OCI-LY3 (cell line): ENCODE results near the gene A3GALT2.

Experiments
- H2AFZ ChIP-seq: fragments of 200-600, 300-600 bp; shearing (Covaris generic); 2 replicates; pipeline ENCODE4 v1.6.0; 2014; ENCODE audit warnings: antibody characterized with exemption, low read depth, low read length
- H3K27ac ChIP-seq: fragments of 200-600, 300-600 bp; sonication (generic); 2 replicates; pipeline ENCODE4 v1.5.1; 2014; ENCODE audit warnings: mild to moderate bottlenecking, low read length, moderate library complexity, mixed read lengths
- H3K27me3 ChIP-seq: fragments of 200-600, 300-600 bp; sonication (generic); 2 replicates; pipeline ENCODE4 v1.6.1; 2014; ENCODE audit warnings: low read depth, low read length, mixed read lengths
- H3K36me3 ChIP-seq: fragments of 200-600, 300-600 bp; sonication (generic); replicated peaks from 2 replicates; pipeline ENCODE3; 2014; ENCODE audit warnings: low read depth, low read length, mixed read lengths
- H3K4me1 ChIP-seq: fragments of 300-600, 200-600 bp; sonication (generic); 2 replicates; pipeline ENCODE4 v1.6.1; 2014; ENCODE audit warnings: low read length, mixed read lengths
- H3K4me2 ChIP-seq: fragments of 200-600, 300-600 bp; sonication (generic); 2 replicates; pipeline ENCODE4 v1.6.1; 2014; ENCODE audit warnings: low read length, mixed read lengths
- H3K4me3 ChIP-seq: fragments of 300-600, 200-600 bp; sonication (generic); 2 replicates; pipeline ENCODE4 v1.5.1; 2014; ENCODE audit warnings: antibody characterized with exemption, mild to moderate bottlenecking, low read length, moderate library complexity
- H3K79me2 ChIP-seq: fragments of 300-600, 200-600 bp; shearing (Covaris generic); 2 replicates; pipeline ENCODE4 v1.6.1; 2014; ENCODE audit warnings: mild to moderate bottlenecking, low read length, mixed read lengths
- H3K9ac ChIP-seq: fragments of 300-600, 200-600 bp; shearing (Covaris generic); 2 replicates; pipeline ENCODE4 v1.6.0; 2014; ENCODE audit warnings: mild to moderate bottlenecking, low read length, moderate library complexity
- H3K9me3 ChIP-seq: fragments of 200-600, 300-600 bp; shearing (Covaris generic); 2 replicates; pipeline ENCODE4 v1.6.1; 2014; ENCODE audit warnings: low read length, mixed read lengths; ENCODE audit not compliant: insufficient read depth
- H4K20me1 ChIP-seq: fragments of 200-600, 300-600 bp; sonication (generic); 2 replicates; pipeline ENCODE4 v1.6.1; 2016; ENCODE audit warnings: low read length, mixed read lengths; ENCODE audit not compliant: insufficient read depth
- EZH2phosphoT487 ChIP-seq: fragments of 200-600 bp; shearing (Covaris generic); IDR thresholded peaks from 2 replicates; pipeline ENCODE4 v1.6.1; 2018; ENCODE audit warnings: antibody characterized with exemption, mixed run types, low read depth
- TF ChIP-seq, protein P1 (sequence below): fragments of 200-600, 300-600 bp; sonication (generic); IDR thresholded peaks from 2 replicates; pipeline ENCODE4 v1.5.1; 2014; ENCODE audit warnings: antibody characterized with exemption, low read length, low read depth

A3GALT2 gene

DNA sequence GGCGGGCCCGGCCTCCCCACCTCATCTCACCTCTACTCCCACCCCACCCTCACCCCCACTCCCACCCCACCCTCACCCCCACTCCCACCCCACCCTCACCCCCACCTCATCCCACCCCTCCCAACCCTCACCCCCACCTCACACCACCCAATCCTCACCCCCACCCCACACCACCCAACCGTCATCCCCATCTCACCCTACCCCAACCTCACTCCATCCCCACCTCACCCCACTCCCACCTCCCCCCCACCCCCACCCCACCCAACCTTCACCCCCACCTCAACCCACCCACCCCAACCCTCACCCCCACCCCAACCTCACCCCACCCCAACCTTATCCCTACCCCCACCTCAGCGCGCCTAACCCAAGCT is 13.4 kb downstream of the A3GALT2 start:
- Histone ChIP-seq H3K36me3 (no peaks in the 10 kb centered on the region), H3K79me2 (no peaks in the 10 kb centered on the region), H3K27ac (no peak overlapping the region), H3K4me1 (no peaks in the 10 kb centered on the region), H3K4me3 (no peak overlapping the region), H3K27me3 (no peaks in the 10 kb centered on the region), H4K20me1 (no peaks in the 10 kb centered on the region), H3K9ac (no peak overlapping the region), H3K4me2 (no peak overlapping the region), H3K9me3 (no peaks in the 10 kb centered on the region), H2AFZ (no peak overlapping the region)
- no peak for TF ChIP-seq EZH2phosphoT487
- TF ChIP-seq, protein P1, sequence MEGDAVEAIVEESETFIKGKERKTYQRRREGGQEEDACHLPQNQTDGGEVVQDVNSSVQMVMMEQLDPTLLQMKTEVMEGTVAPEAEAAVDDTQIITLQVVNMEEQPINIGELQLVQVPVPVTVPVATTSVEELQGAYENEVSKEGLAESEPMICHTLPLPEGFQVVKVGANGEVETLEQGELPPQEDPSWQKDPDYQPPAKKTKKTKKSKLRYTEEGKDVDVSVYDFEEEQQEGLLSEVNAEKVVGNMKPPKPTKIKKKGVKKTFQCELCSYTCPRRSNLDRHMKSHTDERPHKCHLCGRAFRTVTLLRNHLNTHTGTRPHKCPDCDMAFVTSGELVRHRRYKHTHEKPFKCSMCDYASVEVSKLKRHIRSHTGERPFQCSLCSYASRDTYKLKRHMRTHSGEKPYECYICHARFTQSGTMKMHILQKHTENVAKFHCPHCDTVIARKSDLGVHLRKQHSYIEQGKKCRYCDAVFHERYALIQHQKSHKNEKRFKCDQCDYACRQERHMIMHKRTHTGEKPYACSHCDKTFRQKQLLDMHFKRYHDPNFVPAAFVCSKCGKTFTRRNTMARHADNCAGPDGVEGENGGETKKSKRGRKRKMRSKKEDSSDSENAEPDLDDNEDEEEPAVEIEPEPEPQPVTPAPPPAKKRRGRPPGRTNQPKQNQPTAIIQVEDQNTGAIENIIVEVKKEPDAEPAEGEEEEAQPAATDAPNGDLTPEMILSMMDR: no peak

DNA sequence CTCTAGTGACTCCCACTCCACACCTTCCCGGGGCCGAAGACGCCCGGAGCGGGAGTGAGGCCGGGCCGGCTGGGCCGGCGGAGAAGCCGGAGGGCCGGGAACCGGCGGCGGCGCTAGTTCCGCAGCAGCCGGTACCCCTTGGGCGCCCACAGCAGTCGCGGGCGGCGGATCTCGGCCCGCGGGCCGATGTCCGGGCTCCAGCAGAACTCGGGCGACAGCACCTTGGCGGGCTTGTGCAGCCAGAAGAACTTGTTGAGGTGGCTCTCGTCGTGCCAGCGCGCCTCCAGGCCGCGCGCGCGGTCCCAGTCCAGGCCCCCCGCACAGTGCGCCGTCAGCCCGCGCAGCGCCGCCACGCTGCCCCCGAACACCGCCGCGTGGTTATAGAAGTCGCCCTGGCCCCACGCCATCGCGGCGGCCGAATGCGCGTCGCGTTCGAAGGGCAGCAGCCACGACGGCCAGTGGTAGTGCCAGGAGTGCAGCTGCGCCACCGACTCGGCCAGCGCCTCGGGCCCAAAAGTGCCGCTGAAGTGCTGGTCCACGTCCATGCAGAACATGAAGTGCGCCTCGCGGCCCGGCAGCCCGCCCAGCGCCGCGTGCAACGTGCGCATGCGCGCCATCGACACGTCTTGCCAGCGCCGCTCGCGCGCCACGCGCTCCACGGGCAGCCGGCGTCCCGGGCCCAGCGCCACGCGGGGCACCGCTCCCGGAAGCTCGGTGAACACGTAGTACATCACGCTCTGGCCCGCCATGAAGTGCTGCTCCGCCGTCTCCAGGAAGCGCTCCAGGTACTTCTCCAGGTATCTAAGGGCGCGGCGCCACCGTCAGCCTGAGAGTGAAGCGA is 14.0 kb downstream of the A3GALT2 start:
- no peak overlapping the region for H3K4me2 ChIP-seq
- no peak overlapping the region for H2AFZ ChIP-seq
- H3K4me3 ChIP-seq: no peak overlapping the region
- no peaks in the 10 kb centered on the region for H3K4me1 ChIP-seq
- no peak overlapping the region for H3K9ac ChIP-seq
- H3K27me3 ChIP-seq: no peaks in the 10 kb centered on the region
- H3K27ac ChIP-seq: no peak overlapping the region
- no peaks in the 10 kb centered on the region for H3K9me3 ChIP-seq
- no peaks in the 10 kb centered on the region for H3K36me3 ChIP-seq
- no peaks in the 10 kb centered on the region for H4K20me1 ChIP-seq
- no peaks in the 10 kb centered on the region for H3K79me2 ChIP-seq
- no peak for TF ChIP-seq EZH2phosphoT487
- TF ChIP-seq, protein P1: no peak

DNA sequence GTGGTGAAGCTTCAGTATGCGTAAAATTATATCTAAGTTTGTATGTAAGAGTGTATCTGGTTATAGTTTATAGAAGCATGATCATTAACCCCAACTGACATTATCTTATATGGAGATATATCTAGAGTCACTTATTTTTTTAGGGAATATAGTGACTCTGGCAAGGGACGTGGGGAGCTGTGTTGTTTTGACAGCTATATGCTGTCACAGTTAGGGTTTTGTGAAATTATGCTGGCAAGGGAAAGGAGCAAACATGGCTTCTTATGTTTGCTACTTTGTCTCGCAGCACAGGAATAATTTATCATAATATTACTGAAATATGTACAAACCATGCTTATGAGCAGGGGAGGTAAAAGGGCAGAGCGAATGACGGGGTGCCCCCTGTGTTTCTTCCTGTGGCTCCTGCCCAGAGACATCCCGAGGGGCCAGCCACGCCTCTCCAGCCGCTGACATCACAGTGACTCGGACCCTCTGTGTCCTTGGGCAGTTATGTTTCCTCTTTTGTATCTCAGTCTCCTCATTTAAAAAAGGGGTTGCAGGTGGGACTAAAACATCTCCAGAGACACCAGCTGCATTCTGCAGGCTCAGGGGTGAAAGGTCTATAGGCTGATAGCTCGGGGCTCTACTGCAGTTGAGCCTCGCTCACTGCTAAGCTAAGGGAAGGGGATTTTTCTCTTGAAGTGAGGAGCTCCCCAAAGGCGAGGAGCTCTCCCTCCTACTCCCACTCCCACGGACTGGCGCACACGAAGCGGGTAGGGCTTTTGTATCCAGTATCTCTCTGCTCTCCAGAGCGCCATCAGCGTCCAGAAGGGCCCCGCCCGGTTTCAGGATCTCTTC is 14.9 kb downstream of the A3GALT2 start:
- Histone ChIP-seq H3K79me2 (no peaks in the 10 kb centered on the region), H3K4me3 (no peak overlapping the region), H3K9me3 (no peaks in the 10 kb centered on the region), H3K9ac (no peak overlapping the region), H2AFZ (no peak overlapping the region), H3K4me1 (no peaks in the 10 kb centered on the region), H3K36me3 (no peaks in the 10 kb centered on the region), H3K27ac (no peak overlapping the region), H4K20me1 (no peaks in the 10 kb centered on the region), H3K4me2 (no peak overlapping the region), H3K27me3 (no peaks in the 10 kb centered on the region)
- TF ChIP-seq, protein P1: no peak
- no peak for TF ChIP-seq EZH2phosphoT487

DNA sequence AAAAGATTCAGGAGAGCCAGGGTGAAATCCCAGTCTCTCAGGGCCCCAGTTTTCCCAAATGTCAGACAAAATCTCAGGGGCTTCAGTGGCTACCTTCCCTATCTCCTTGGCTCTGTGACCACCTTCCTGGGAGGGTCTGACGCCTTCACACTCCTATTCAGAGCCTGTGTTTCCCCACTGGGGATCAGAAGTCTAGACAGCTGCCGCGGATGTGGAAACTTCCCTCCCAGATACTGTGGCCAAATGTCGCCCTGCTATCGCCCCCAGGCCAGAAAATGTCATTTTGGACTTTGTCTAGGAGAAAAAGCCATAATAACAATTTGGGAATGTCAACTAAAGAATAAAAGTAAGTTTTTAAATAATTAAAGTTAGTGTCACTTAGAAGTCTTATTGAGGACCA is 15.9 kb downstream of the A3GALT2 start:
- H3K36me3 ChIP-seq: no peaks in the 10 kb centered on the region
- H3K27me3 ChIP-seq: no peaks in the 10 kb centered on the region
- H3K79me2 ChIP-seq: no peaks in the 10 kb centered on the region
- H3K9me3 ChIP-seq: no peaks in the 10 kb centered on the region
- no peak overlapping the region for H2AFZ ChIP-seq
- H3K4me2 ChIP-seq: no peak overlapping the region
- no peak overlapping the region for H3K9ac ChIP-seq
- no peaks in the 10 kb centered on the region for H3K4me1 ChIP-seq
- no peak overlapping the region for H3K4me3 ChIP-seq
- H3K27ac ChIP-seq: no peak overlapping the region
- no peaks in the 10 kb centered on the region for H4K20me1 ChIP-seq
- no peak for TF ChIP-seq EZH2phosphoT487
- TF ChIP-seq, protein P1: no peak
